Glomerular endothelial cell (primary cell): ENCODE data around the gene EXOC3. TPM values are rescaled to one million over a fixed set of nuclear protein-coding genes. Genes with fewer than 3 reads are reported as not detected.

Experiments
- DNase-seq: peaks from one replicate; pipeline ENCODE4 v3.0.0-alpha.2; 2011; ENCODE audit warnings: low read depth, low spot score; ENCODE audit errors: extremely low read depth
- total RNA-seq: library from RNA; depleted of rRNA; stranded (reverse); fragments of >200 nt; gene quantifications from 2 replicates; pipeline ENCODE4 v1.2.3, GENCODE V29; 2015

The EXOC3 gene
- total RNA-seq, 1 donor from 2014 or later, result 35.6 TPM

DNA sequence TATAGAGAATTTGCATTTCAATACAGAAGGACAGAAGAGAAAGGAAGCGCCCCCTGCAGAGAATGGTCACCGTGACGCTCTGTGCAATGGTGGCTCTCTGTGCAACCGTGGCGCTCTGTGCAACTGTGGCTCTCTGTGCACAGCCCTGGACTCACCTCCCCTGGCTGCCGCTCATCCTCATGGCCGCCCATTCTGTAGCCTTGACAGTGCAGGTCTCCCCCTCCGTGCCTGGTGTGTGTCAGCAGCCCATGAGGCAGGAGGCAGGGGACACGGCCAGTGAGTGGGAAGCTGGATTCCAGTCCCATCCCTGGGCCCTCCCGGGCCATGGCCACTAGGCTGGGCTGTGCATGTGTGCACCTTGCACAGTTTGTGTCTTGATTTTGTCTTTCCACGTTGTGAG, 12.0 kb downstream of the EXOC3 start:
- DNase-seq, result no peak

DNA sequence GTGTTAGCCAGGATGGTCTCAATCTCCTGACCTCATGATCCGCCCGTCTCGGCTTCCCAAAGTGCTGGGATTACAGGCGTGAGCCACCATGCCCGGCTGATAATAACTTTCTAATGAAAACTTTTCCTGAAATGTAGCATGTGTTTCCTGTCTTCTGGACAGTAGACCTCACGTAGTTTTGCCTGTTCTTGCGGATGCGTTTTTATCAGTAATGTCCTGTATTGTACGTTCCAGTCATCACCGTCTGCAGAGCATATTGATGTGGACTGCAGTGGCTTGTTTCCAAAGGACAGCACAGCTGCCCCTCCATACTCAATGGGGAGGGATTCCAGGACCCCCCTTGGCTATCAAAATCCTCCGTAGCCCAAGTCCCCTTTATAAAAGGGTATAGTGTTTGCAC, 12.8 kb downstream of the EXOC3 start:
- no peak for DNase-seq

DNA sequence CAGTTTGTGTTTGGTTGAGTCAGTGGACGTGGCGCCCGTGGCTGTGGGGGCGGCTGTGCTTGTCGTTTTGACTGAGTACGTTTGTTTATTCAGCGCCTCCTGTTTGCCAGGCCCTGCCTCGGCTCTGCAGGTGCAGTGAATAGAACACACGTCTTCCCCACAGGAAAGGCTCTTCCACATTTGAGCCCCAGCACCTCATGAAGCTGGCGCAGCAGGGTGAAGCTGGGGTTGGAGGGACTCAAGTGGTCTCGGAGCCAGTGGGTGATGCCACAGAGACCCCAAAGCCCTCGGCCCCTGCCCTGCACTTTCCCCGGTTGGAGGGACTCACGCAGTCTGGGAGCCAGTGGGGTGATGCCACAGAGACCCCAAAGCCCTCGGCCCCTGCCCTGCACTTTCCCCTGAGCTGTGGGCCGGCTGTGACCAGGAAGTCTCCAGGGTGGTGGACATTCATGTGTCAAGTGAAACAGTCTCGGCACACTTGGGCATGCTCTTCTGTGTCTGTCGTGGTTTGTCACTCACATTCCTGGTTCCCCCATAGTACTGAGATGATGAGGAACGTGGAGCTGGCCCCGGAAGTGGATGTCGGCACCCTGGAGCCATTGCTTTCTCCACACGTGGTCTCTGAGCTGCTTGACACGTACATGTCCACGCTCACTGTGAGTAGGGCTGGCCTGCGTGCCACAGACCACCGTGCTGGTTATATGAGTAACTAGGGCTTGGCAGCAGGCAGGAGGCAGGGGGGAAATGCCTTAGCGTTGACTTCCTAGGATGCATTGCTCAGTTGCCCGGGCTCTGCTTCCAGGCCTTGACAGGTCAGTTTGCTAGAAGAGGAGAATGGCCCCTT, 13.6 kb downstream of the EXOC3 start:
- DNase-seq, result no peak

DNA sequence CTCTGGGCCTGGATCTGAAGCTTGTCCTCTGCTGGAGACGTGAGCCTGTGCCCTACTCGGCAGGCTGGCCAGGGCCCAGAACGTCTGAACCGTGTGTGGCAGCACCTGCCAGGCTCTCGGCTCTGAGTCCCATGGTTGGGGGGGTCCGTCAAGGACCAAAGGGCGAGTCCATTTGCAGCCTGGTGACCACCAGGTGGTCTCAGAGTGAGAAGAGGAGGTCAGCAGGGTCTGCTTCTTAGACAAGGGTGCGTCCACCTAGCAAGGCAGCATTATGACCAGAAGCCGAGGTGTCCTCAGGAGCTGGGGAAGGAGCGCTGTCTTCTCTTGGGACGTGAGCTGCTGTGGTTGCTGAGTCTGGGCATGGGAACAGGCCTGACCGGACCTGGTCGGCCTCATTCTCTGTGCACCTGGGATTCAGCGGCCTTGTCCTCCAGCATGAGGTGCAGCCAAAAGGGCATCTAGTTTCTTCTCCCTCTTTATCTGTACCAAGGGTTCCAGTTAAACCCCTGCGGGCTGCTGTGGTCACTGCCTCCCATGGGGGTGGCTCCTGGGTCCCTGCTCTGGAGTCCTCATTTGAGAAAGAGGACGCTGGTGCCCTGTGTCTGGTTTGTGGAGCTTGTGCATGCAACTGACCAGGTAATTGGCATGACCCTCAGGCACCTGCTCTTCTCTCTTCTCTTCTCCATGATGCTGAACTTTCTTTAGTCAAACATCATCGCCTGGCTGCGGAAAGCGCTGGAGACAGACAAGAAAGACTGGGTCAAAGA, 14.4 kb downstream of the EXOC3 start:
- no peak for DNase-seq

DNA sequence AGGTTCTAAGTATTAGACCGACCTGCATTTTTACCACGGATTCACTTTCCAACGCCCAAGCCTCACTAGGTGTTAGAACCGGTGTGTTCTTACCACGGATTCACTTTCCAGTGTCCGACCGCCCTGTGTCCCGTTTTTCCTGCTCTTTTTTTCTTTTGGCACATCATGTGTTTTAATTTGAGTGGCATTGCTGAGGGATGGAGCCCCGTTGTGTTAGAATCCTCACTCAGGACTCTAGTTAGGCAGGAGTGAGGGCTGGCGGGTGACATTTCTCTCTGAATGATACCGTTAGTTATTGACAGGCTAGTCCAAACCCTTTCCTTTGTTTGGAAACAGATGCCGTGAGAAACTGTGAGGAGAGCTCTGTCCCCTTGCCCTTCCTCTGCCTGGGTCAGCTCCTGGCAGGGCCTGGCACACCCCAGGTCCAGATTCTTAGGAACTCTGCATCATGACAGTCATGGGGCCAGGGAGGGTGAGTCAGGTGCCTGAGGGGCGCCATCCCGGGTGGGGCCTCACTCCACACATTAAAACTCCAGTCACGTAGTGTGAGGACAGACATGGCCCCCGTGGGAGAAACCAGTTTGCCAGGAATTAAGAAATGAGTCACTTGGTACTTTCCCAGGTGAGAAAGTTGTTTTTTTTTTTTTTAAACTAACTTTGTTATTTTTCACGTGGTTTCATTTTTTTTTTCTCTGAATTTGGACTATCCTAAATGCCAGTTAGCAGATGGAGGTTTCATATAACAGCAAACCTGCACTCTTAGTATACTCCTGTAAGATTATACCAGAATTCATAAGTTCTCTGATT, 15.8 kb downstream of the EXOC3 start:
- DNase-seq, result no peak

DNA sequence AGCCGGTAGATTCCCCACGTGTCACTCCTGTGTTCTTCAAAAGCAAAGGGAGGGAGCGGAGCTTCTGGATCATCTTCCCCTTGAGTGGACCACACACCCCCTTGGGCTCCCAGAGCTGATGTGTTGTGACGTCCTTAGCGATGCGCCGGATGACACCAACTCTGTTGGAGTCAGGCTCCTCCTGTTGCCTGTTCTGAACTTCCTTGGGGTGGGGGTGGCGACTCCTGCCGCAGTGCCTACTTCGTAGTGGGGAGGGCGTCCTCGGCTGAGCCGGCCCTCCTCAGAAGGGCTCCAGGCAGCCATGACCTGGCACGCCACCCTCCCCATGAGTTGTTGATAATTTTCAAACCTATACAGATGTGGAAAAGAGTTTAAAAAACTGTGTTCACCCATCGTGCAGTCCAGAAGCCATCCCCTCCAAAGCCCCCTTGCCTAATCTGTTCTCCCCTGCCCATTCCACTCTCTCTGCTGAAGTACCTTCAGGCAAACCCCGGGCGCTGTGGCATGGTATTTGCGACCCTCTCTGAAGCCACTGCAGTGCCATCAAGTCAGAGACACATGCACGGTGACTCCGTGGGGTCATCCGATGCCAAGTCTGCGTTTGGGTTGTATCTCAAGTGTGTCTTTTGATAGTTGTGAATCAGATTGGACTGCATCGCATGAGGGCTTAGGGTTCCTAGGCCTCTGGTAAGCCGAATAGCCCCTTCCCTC, 16.7 kb downstream of the EXOC3 start:
- DNase-seq, result no peak

DNA sequence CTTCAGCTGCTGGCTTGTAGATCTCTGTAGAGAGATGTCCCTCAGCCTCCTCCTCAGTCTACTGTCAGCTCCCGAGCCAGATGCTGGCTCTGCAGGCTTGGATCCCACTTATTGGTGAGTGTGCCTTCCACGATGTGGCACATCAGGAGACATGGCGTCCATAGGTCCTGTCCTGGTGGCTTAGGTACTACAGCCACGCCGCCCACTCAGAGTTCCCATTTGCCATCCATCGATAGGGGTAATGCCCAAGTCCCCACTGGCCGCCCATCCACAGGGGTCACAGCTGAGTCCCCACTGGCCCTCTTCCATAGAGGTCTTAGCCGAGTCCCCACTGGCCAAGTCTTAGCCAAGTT, 17.3 kb downstream of the EXOC3 start:
- DNase-seq, result no peak

DNA sequence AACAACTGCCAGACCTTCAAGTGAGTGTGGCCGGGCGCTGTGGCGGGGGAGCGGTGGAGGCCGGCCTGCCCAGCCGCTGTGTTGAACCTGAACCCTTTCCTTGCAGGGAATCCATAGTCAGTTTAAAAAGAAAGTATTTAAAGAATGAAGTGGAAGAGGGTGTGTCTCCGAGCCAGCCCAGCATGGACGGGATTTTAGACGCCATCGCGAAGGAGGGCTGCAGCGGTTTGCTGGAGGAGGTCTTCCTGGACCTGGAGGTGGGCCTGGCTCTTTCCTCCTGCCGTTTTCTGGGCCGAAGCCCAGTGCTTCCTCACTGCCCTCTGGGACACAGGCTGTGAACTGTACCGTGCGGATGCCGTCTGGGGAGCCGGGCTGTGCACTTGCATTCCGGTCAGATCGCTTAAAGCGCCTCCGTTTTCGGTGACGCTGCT, 19.1 kb downstream of the EXOC3 start:
- DNase-seq, result no peak

DNA sequence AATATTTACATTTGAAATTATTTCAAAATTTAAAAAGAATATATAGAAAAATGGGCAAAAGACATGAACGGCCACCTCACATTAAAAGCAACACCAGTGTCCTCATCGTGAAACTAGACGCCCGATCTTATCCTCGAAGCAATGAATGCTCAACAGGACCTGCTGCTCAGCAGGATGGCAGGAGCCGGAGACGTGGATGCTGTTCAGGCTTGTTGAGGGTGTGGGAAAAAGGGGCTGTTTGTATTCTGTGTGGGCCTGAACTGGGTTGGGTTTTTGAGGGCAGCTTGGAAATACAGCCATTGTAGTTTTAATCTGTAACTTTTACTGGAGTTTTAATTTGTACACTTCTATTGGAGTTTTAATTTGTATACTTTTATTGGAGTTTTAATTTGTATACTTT, 20.3 kb downstream of the EXOC3 start:
- DNase-seq, result no peak

DNA sequence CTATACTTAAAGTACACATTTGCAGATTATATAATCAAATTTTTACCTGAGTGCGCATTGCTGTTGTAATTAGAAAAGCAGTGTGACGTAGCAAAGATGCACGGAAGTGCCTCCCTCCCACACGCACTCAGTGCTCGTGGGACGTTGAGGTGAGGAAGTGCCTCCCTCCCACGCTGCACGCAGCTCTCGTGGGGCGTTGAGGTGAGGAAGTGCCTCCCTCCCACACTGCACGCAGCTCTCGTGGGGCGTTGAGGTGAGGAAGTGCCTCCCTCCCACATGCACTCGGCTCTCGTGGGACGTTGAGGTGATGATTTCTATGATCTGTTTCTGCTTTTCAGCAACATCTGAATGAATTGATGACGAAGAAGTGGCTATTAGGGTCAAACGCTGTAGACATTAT, 21.0 kb downstream of the EXOC3 start:
- no peak for DNase-seq

DNA sequence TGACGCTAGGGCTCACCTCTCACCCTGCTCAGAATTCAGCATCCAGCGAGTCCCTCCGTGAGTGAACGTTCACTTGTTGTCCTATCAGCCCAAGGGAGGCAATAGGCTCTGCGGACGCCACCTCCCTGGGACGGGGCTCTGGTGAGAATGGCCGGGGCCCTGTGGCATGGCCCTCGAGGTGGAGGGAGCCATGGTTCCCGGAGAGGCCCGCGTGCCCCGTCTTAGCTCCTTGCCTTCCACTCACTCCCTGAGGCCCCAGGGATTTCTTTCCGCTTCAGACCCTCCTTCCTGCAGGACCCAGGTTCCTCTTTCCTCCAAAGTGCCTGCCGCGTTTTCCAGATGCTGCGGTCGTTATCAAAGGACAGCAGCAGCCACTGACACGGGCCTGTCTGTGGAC, 21.5 kb downstream of the EXOC3 start:
- DNase-seq, result no peak

DNA sequence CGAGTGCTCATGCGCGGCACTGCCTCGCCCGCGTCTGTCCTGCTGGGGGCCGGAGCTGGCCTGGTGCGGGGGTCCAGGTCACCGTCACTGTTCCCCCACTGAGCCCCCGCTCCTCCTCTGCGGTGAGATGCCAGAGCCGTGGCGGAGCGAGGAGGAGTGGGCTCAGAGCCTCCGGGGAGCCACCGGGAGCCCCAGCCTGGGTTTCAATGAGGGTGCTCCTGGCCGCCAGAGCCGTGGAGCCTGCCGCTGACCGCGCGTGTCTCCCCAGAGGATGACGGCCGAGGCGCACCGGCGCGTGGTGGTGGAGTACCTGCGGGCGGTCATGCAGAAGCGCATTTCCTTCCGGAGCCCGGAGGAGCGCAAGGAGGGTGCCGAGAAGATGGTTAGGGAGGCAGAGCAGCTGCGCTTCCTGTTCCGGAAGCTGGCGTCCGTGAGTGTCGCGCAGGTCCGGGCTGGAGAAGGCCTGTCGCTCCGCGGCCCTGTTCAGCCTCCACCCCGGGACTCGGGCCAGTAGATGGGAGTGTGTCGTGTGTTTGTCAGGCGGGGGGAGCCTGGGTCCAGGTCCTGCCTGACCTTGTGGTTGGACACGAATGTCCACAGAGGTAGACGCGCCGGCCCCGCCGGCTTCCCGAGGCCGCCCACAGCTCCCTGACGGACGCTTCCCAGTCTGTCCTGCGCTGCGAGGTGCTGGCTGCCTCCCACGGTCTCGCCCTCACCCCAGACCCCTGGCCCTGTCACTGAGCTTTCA, 22.0 kb downstream of the EXOC3 start:
- no peak for DNase-seq

DNA sequence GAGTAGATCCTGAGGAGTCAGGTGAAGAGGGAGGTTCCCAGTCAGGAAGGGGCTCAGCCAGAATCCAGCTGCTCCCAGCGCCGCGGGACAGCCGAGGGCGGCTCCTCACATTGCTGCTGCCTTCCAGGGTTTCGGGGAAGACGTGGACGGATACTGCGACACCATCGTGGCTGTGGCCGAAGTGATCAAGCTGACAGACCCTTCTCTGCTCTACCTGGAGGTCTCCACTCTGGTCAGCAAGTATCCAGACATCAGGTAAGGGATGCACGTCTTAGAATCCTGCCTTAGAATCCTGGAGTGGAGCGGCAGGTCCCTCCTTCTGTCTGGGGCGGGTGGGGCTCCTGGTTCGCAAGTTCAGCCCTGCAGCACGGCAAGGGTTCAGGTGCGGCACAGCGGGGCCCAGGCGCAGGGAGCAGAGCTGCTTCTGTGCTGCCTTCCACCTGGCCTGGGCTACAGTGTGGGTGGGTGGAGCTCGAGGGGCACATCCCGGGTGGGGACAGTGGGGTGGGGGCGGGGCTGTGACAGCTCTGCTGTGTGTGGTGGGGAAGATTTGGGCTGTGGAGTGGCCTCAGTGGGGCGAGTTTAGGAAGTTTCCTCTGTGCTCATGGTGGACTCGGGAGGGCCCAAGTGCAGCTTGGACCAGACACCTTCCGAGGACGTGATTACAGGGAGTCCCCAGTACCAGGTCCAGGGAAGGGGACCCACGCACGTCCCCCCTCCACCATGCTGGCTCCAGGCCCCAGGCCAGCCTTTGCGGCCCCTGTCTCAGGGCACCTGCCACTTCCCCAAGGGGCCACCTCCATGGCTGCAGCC, 22.8 kb downstream of the EXOC3 start:
- DNase-seq, result no peak

DNA sequence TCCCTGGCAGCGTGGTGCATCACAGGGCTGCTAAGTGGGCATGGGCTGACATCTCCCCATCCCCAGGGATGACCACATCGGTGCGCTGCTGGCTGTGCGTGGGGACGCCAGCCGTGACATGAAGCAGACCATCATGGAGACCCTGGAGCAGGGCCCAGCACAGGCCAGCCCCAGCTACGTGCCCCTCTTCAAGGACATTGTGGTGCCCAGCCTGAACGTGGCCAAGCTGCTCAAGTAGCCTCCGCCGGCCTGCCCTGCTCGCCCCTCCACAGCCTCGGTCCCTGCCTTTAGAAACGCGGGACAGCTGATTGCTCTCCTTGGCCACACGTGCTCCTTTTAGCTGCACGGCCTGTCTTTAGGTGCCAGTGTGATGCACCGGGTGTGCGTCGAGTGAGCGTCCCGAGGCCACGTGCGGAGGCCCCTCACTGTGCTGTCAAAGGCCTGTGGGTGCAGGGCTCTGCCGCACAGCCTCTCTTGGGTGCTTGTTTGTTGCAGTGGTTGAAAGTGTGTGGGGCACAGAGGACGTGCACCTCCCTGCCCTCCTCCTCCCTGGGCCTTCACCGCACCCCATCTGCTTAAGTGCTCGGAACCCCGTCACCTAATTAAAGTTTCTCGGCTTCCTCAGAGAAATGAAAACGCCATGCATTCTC, 23.8 kb downstream of the EXOC3 start:
- DNase-seq, result no peak

DNA sequence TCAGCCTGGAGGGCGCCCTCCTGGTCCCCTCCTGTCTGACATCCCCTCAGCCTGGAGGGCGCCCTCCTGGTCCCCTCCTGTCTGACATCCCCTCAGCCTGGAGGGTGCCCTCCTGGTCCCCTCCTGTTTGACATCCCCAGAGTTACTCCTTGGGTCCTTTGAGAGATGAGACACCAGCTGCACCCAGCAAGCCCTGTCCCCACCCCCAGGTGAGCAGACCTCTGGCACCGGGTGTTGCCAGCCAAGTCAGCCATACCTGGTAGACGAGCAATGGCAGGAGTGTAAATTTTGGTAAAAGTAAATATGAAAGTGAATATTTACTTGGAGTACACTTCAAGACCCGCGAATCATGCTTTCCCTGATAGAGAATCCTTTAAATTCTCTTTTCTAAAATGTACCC, 25.4 kb downstream of the EXOC3 start:
- no peak for DNase-seq

DNA sequence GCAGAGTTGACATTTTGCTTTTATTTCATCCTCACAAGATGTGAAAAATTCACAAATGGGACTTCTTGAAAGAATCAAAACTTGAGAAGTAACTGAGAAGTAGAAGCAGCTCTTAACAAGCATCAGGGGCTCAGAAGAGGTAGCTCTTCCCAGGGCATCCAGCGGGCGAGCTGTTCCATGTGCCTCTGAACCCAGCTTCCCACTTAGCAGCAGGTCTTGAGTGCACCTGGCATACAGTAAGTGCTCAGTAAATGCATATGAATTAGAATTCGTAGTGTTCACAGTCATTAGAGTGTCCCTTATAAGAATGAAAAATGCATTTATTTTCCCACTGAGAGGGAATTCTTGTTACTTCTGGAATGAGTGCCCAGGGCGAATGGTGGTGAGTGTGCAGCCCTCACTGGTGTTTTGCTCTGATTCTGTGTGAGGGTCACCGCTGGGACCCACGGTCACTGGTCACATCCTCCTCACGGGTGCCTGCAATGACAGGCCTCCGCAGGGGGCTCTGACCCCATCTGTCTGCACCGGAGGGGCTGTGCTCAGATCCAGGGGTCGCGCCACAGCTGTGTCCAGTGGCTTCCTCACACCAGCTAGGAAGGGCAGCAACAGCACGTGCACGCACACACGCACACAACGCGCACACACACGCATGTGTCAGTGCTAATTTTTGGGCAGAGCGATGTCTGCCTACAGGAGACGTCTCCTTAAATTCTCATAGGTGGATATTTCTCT, 26.9 kb downstream of the EXOC3 start:
- no peak for DNase-seq

DNA sequence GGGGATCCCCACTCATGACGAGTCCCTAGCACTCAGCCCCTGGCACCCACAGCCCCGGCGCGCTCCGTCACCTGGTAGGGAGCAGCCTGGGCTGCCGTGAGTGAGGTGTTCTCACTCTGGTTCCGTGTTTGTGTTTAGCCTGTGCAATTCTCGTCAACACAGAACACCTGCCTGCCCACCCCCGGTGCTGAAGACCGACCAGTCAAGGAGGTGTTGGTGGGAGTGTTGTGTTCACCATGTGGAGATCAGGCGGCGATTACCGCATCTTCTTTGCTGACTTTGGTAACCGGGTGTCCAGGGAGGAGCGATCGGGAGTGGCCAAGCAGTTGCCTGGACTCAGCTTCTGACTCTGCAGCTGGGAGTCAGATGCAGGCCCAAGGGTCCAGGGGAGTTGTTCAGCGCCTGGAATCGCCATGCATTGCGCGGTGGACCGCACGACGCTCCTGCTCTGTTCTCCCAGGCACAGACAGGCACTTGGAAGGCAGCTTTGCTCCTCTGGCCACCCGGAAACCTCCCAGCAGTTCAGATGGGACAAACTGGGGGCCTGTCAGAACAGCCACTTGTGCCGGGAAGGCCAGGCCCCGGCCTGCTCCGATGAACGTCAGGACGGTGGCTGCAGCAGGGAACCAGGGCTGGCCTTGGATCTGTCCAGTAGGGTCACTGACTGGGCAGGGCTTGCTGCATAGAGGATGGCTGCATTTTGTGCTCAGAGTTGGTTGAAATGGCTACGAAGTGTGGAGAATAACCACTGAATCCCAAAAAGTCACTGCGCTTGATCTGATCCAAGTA, 28.2 kb downstream of the EXOC3 start:
- DNase-seq, result no peak

DNA sequence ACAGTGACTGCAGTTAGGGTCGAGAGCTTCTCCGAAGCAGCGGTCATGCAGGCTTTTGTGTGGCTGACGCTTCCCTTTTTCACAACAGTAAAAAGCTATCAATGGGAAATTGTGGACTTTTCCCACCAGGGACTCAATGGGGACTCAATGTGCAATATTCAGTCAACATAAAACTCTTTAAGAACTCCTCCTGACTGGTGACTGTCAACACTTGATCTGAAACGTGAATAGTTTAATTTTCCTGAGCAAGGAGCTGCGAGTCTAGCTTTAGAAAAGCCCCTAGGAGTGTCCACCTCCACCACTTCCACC, 28.7 kb downstream of the EXOC3 start:
- no peak for DNase-seq
